Right lobe of liver (tissue), 6 donors: ENCODE measurements around the gene HOXA1. TPM values are rescaled to one million over a fixed set of nuclear protein-coding genes. Genes with fewer than 3 reads are reported as not detected.

ENCODE experiments used
- ATAC-seq, 4 donors: fragments of 200-7000 bp; cut with Tn5 transposase; one replicate each; pipeline ENCODE4 v1.9.1; 2020; ENCODE audit warnings: mild to moderate bottlenecking in 4 of 4, moderate library complexity in 4 of 4
- DNase-seq, 3 donors: peaks; one replicate each; pipeline ENCODE4 v3.0.0-alpha.2; 2020
- H3K27ac ChIP-seq, 3 donors: fragments of 200-600 bp; one replicate each; pipeline ENCODE4 v1.8.0; 2022
- H3K27me3 ChIP-seq, 2 donors: fragments of 200-600 bp; one replicate each; pipeline ENCODE4 v1.8.0; 2022
- H3K36me3 ChIP-seq, 4 donors: fragments of 200-600 bp; sonication (generic) in 1 of 4; one replicate each; pipeline versions ENCODE4 v1.5.1 to v1.8.0; 2017 to 2022; ENCODE audit warnings: control low read depth in 1 of 4
- H3K4me1 ChIP-seq, 4 donors: fragments of 200-600 bp; sonication (generic) in 1 of 4; one replicate each; pipeline versions ENCODE4 v1.5.1 to v1.8.0; 2017 to 2022; ENCODE audit warnings: control low read depth in 1 of 4
- H3K4me3 ChIP-seq, 3 donors: fragments of 200-600 bp; one replicate each; pipeline ENCODE4 v1.8.0; 2022
- H3K9me3 ChIP-seq, 4 donors: fragments of 200-600 bp; sonication (generic) in 1 of 4; one replicate each; pipeline versions ENCODE4 v1.5.1 to v1.8.0; 2017 to 2022; ENCODE audit warnings: control low read depth in 1 of 4
- CTCF ChIP-seq, 4 donors: fragments of 200-600 bp in 3 of 4; fragments of 450-650 bp in 1 of 4; IDR thresholded peaks; one replicate each; pipeline versions ENCODE4 v1.5.1 to v1.8.0; 2016 to 2022; ENCODE audit warnings: antibody characterized with exemption in 4 of 4, mild to moderate bottlenecking in 2 of 4
- POLR2A ChIP-seq: fragments of 450-650 bp; IDR thresholded peaks from one replicate; pipeline ENCODE4 v1.6.1; 2017; ENCODE audit warnings: antibody characterized with exemption, mild to moderate bottlenecking
- WGBS: methylation state at CpG from one replicate; pipeline ENCODE4 v1.1.6; 2018; ENCODE audit warnings: low coverage, low lambda C conversion rate; ENCODE audit not compliant: insufficient coverage; ENCODE audit errors: missing lambda C conversion rate; 5-methylcytosine and 5-hydroxymethylcytosine counted together
- intact Hi-C, 2 donors: fragments of 100-400 bp; cut with DNase I; formaldehyde crosslinking; loops; one replicate each; pipeline versions ENCODE4 v1.11.2 to v1.14.1; 2022
- total RNA-seq, 6 experiments: library from RNA; depleted of rRNA in 2 of 6; stranded (reverse); fragments of >200 nt in 2 of 6; fragmentation: NEBNext Ultra II Directional in 3 of 6; extraction: Animal tissue kit (Norgen Biotek cat#: 25700) in 3 of 6; gene quantifications; one replicate each; pipeline versions ENCODE4 v1.1.0 to v1.2.4, GENCODE V29; 2016 to 2023
- donor health status: DM: no; HTN: yes; CAD: no.
- donor health status: DM: no; HTN: no; CAD: no.
- donor health status: DM: no; HTN: no; CAD: no.
- donor health status: DM: no; HTN: yes; CAD: no.
- donor health status: DM: no; HTN: yes; CAD: no.

The HOXA1 gene
- total RNA-seq, 6 experiments from 2014 or later, result 0.09 to 0.31 (median 0.17) TPM; not detected in 1

- no peaks in the 10 kb centered on the region for H3K4me1 ChIP-seq
- WGBS, result 36% methylated on average over 6 of the region's 6 CpGs
- H3K9me3 ChIP-seq, result no peaks in the 10 kb centered on the region
- H3K27me3 ChIP-seq, result peaks cover 7 to 21% of the 10 kb centered on the region in 2 donors
- ATAC-seq (no peak), DNase-seq (no peak)
- H3K4me3 ChIP-seq, result no peak overlapping the region
- TF ChIP-seq CTCF (IDR thresholded peaks at IDR 0.05) (no peak), POLR2A (no peak)
- intact Hi-C loops, result loop anchor here in 1 of 2 donors (10.0 kb wide), 1 partner anchor 71 kb away; the partner anchor contains the start of gene HOXA9
- H3K36me3 ChIP-seq, result no peaks in the 10 kb centered on the region
- H3K27ac ChIP-seq, result no peak overlapping the region
Measured at GRCh38 chr7:27093184-27093895, 2.5 kb downstream of the HOXA1 start.

GRCh38 chr7:27092819-27093110, 3.0 kb downstream of the HOXA1 start:
- ATAC-seq (no peak), DNase-seq (no peak)
- no peaks in the 10 kb centered on the region for H3K9me3 ChIP-seq
- no peak overlapping the region for H3K27ac ChIP-seq
- no peaks in the 10 kb centered on the region for H3K36me3 ChIP-seq
- intact Hi-C loops, result loop anchor here in 1 of 2 donors (10.0 kb wide), 1 partner anchor 72 kb away; the partner anchor contains the start of gene HOXA9
- no peak overlapping the region for H3K4me3 ChIP-seq
- TF ChIP-seq CTCF (IDR thresholded peaks at IDR 0.05) (no peak), POLR2A (no peak)
- no peaks in the 10 kb centered on the region for H3K4me1 ChIP-seq
- WGBS, result 43% methylated on average over 1 of the region's 1 CpG
- peaks cover 7 to 21% of the 10 kb centered on the region in 2 donors for H3K27me3 ChIP-seq

GRCh38 chr7:27091941-27092818, 3.6 kb downstream of the HOXA1 start:
- H3K27me3 ChIP-seq, result peaks cover 7 to 25% of the 10 kb centered on the region in 2 donors
- no peak for ATAC-seq

GRCh38 chr7:27091105-27091504, 4.7 kb downstream of the HOXA1 start:
- no peaks in the 10 kb centered on the region for H3K4me1 ChIP-seq
- no peak for DNase-seq
- H3K4me3 ChIP-seq, result no peak overlapping the region
- ATAC-seq, result no peak
- no peaks in the 10 kb centered on the region for H3K9me3 ChIP-seq
- no peaks in the 10 kb centered on the region for H3K36me3 ChIP-seq
- peaks cover 7 to 30% of the 10 kb centered on the region in 2 donors for H3K27me3 ChIP-seq
- intact Hi-C loops, result loop anchor here in 1 of 2 donors (10.0 kb wide), 1 partner anchor 74 kb away; the partner anchor contains the start of gene HOXA9
- WGBS, result 4% methylated on average over 3 of the region's 3 CpGs
- H3K27ac ChIP-seq, result no peak overlapping the region
- no peak for TF ChIP-seq POLR2A
- no peak for TF ChIP-seq CTCF (IDR thresholded peaks at IDR 0.05)

More at GRCh38 chr7:27091941-27092818, 3.6 kb downstream of the HOXA1 start:
- no peak overlapping the region for H3K4me3 ChIP-seq
- H3K9me3 ChIP-seq, result no peaks in the 10 kb centered on the region
- no peaks in the 10 kb centered on the region for H3K36me3 ChIP-seq
- no peak overlapping the region for H3K27ac ChIP-seq
- no peak for DNase-seq
- intact Hi-C loops, result loop anchor here in 1 of 2 donors (10.0 kb wide), 1 partner anchor 73 kb away; the partner anchor contains the start of gene HOXA9
- TF ChIP-seq POLR2A (no peak), CTCF (IDR thresholded peaks at IDR 0.05) (no peak)
- H3K4me1 ChIP-seq, result no peaks in the 10 kb centered on the region
- 17% methylated on average over 9 of the region's 9 CpGs for WGBS
